Measurements from ENCODE around the gene CACHD1. TPM values are rescaled to one million over a fixed set of nuclear protein-coding genes. Genes with fewer than 3 reads are reported as not detected.

The CACHD1 gene
- total and polyA plus RNA-seq, 5 donors = 1.6 to 6.4 (median 2.9) TPM

- WGBS = 65% methylated on average over 4 of the region's 4 CpGs
- Histone ChIP-seq H3K27ac (ENCODE audit: low read length) (no peak overlapping the region), H3K4me1 (ENCODE audit: control insufficient read depth, insufficient read depth, low read length) (peaks cover 2% of the 10 kb centered on the region), H3K27me3 (ENCODE audit: control insufficient read depth, insufficient read depth) (no peaks in the 10 kb centered on the region), H3K4me3 (ENCODE audit: low read length) (no peak overlapping the region), H3K9me3 (ENCODE audit: control insufficient read depth, low read length) (no peaks in the 10 kb centered on the region)
- ATAC-seq (no peak), DNase-seq (no peak)
- intact Hi-C loops (cut with DNase I) = no loop called here
Measured at GRCh38 chr1:64550946-64551605, 81.1 kb downstream of the CACHD1 start.

GRCh38 chr1:64553285-64553684 is 83.4 kb downstream of the CACHD1 start:
- no peak overlapping the region for H3K4me3 ChIP-seq (ENCODE audit: low read length)
- intact Hi-C loops (cut with DNase I) = no loop called here
- ATAC-seq (no peak), DNase-seq (no peak)
- H3K27me3 ChIP-seq (ENCODE audit: control insufficient read depth, insufficient read depth) = no peaks in the 10 kb centered on the region
- WGBS = 70% methylated on average over 4 of the region's 4 CpGs
- H3K4me1 ChIP-seq (ENCODE audit: control insufficient read depth, insufficient read depth, low read length) = peaks cover 2% of the 10 kb centered on the region
- no peaks in the 10 kb centered on the region for H3K9me3 ChIP-seq (ENCODE audit: control insufficient read depth, low read length)
- H3K27ac ChIP-seq (ENCODE audit: low read length) = no peak overlapping the region

- DNase-seq (no peak), ATAC-seq (no peak)
- WGBS = 88% methylated on average over 1 of the region's 1 CpG
- Histone ChIP-seq H3K27ac (ENCODE audit: low read length) (no peak overlapping the region), H3K4me1 (ENCODE audit: control insufficient read depth, insufficient read depth, low read length) (no peaks in the 10 kb centered on the region), H3K27me3 (ENCODE audit: control insufficient read depth, insufficient read depth) (no peaks in the 10 kb centered on the region), H3K4me3 (ENCODE audit: low read length) (no peak overlapping the region), H3K9me3 (ENCODE audit: control insufficient read depth, low read length) (no peaks in the 10 kb centered on the region)
- intact Hi-C loops (cut with DNase I) = no loop called here
Measured at GRCh38 chr1:64555947-64556346, 86.0 kb downstream of the CACHD1 start.

- DNase-seq (no peak), ATAC-seq (no peak)
- no peak overlapping the region for H3K4me3 ChIP-seq (ENCODE audit: low read length)
- H3K27ac ChIP-seq (ENCODE audit: low read length) = no peak overlapping the region
- no peaks in the 10 kb centered on the region for H3K9me3 ChIP-seq (ENCODE audit: control insufficient read depth, low read length)
- WGBS = 97% methylated on average over 2 of the region's 2 CpGs
- intact Hi-C loops (cut with DNase I) = no loop called here
- H3K4me1 ChIP-seq (ENCODE audit: control insufficient read depth, insufficient read depth, low read length) = no peaks in the 10 kb centered on the region
- H3K27me3 ChIP-seq (ENCODE audit: control insufficient read depth, insufficient read depth) = no peaks in the 10 kb centered on the region
Measured at GRCh38 chr1:64561993-64562392, 92.1 kb downstream of the CACHD1 start.

DNA sequence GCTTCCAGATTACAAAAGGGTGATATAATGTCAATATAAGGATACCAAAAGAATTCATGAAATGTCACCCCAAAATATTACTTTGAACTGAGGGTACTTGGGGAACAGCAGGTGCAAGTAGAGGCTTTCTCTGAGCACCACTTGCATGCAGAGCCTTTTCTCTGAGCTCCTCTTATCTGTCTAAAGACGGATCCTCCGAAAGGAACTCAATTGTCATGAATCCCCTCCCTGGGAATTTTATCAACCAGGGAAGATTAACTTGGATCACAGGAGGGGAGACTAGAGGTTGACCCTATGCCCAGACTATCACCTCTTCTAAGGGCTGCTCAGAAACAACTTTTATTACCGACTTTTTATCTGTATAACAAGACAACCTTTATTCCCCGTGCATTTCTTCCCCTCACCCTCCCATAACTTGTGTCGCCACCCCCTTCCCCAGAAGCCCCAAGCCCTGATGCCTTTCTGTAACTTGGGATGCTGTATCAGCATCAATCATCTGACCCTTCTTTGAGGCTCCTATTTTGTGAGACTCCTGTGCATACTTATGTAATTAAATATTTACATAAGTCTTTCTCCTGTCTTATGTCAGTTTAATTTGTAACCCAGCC is 94.1 kb downstream of the CACHD1 start:
- Histone ChIP-seq H3K9me3 (ENCODE audit: control insufficient read depth, low read length) (no peaks in the 10 kb centered on the region), H3K4me1 (ENCODE audit: control insufficient read depth, insufficient read depth, low read length) (no peaks in the 10 kb centered on the region), H3K4me3 (ENCODE audit: low read length) (no peak overlapping the region), H3K27me3 (ENCODE audit: control insufficient read depth, insufficient read depth) (no peaks in the 10 kb centered on the region), H3K27ac (ENCODE audit: low read length) (no peak overlapping the region)
- DNase-seq (no peak), ATAC-seq (no peak)
- intact Hi-C loops (cut with DNase I) = no loop called here
- whole genome bisulfite sequencing = 78% methylated on average over 5 of the region's 5 CpGs

DNA sequence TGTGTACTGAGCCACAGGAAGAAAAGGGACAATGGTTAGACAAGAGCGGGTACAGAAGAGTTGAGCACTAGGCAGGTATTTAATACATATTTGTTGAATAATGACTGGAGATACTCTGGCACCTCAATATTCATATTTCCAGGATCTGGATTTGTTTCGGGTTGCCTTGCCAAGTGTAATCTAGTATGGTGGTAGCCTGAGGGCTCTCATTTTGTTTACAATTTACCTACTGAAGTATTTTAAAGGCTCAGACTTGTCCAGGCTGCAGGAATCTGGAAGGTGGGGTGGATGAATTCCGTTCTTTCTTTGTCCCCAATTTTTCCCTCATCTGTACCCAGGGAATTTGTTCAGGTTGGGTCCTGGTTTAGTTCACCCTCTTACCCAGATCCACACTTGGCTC is 95.0 kb downstream of the CACHD1 start:
- 96% methylated on average over 3 of the region's 3 CpGs for WGBS
- Histone ChIP-seq H3K4me1 (ENCODE audit: control insufficient read depth, insufficient read depth, low read length) (no peaks in the 10 kb centered on the region), H3K4me3 (ENCODE audit: low read length) (no peak overlapping the region), H3K27me3 (ENCODE audit: control insufficient read depth, insufficient read depth) (no peaks in the 10 kb centered on the region), H3K9me3 (ENCODE audit: control insufficient read depth, low read length) (no peaks in the 10 kb centered on the region), H3K27ac (ENCODE audit: low read length) (no peak overlapping the region)
- no peak for ATAC-seq
- intact Hi-C loops (cut with DNase I) = no loop called here
- DNase-seq = no peak

GRCh38 chr1:64567426-64568170 is 97.7 kb downstream of the CACHD1 start:
- DNase-seq (no peak), ATAC-seq (no peak)
- no peaks in the 10 kb centered on the region for H3K27me3 ChIP-seq (ENCODE audit: control insufficient read depth, insufficient read depth)
- H3K4me1 ChIP-seq (ENCODE audit: control insufficient read depth, insufficient read depth, low read length) = no peaks in the 10 kb centered on the region
- intact Hi-C loops (cut with DNase I) = no loop called here
- no peaks in the 10 kb centered on the region for H3K9me3 ChIP-seq (ENCODE audit: control insufficient read depth, low read length)
- no peak overlapping the region for H3K4me3 ChIP-seq (ENCODE audit: low read length)
- 63% methylated on average over 7 of the region's 7 CpGs for WGBS
- H3K27ac ChIP-seq (ENCODE audit: low read length) = no peak overlapping the region

DNA sequence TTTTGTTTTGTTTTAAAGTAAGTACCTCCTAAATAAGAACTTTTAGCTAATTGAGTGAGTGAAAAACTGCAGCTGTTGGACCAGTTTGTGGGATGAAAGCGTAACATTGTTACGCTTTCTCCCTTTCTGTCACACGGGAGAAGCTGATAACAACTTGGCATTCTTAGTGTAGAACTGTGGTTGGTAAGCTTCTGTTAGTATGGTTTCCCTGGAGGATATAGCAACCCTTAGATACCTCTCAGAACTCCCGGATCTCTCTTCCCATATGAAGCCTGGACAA is 98.2 kb downstream of the CACHD1 start:
- no peaks in the 10 kb centered on the region for H3K9me3 ChIP-seq (ENCODE audit: control insufficient read depth, low read length)
- H3K4me3 ChIP-seq (ENCODE audit: low read length) = no peak overlapping the region
- 69% methylated on average over 4 of the region's 4 CpGs for WGBS
- no peak overlapping the region for H3K27ac ChIP-seq (ENCODE audit: low read length)
- intact Hi-C loops (cut with DNase I) = no loop called here
- no peak for DNase-seq
- no peaks in the 10 kb centered on the region for H3K4me1 ChIP-seq (ENCODE audit: control insufficient read depth, insufficient read depth, low read length)
- H3K27me3 ChIP-seq (ENCODE audit: control insufficient read depth, insufficient read depth) = no peaks in the 10 kb centered on the region
- no peak for ATAC-seq

GRCh38 chr1:64569411-64569810 is 99.5 kb downstream of the CACHD1 start:
- intact Hi-C loops (cut with DNase I) = no loop called here
- H3K9me3 ChIP-seq (ENCODE audit: control insufficient read depth, low read length) = no peaks in the 10 kb centered on the region

DNA sequence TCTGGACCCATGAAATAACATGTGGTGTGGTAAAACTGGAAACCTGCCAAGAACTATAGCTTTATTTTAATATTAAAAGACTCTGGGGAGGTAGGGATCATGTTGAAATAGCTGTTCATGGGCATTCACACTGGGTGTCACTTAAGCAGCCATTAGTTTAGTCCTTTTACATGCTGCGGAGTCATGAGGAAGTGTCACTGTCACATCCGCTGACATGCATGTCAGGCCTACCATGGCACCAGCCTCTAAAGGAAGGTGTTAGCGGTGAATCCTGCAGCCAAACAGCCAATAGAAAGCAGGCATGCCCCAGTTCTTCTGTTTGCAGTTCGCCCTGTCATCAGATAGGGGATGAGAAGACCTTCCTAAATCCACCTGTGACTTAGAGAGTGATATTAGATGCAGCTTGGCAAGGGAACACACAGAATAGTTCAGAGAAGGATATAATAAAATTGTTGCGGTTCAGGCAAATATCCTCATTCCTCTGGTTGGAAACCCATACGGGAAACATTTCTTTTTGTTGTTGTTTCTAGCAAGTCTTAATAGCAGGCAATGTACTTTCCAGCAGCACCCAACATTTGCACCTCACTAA is 100.4 kb downstream of the CACHD1 start:
- Histone ChIP-seq H3K4me3 (ENCODE audit: low read length) (no peak overlapping the region), H3K9me3 (ENCODE audit: control insufficient read depth, low read length) (no peaks in the 10 kb centered on the region), H3K27me3 (ENCODE audit: control insufficient read depth, insufficient read depth) (no peaks in the 10 kb centered on the region), H3K4me1 (ENCODE audit: control insufficient read depth, insufficient read depth, low read length) (no peaks in the 10 kb centered on the region), H3K27ac (ENCODE audit: low read length) (no peak overlapping the region)
- ATAC-seq (no peak), DNase-seq (no peak)
- intact Hi-C loops (cut with DNase I) = no loop called here
- WGBS = 96% methylated on average over 6 of the region's 6 CpGs

More at GRCh38 chr1:64569411-64569810, 99.5 kb downstream of the CACHD1 start:
- no peak overlapping the region for H3K27ac ChIP-seq (ENCODE audit: low read length)
- H3K4me3 ChIP-seq (ENCODE audit: low read length) = no peak overlapping the region
- H3K27me3 ChIP-seq (ENCODE audit: control insufficient read depth, insufficient read depth) = no peaks in the 10 kb centered on the region
- no peaks in the 10 kb centered on the region for H3K4me1 ChIP-seq (ENCODE audit: control insufficient read depth, insufficient read depth, low read length)
- WGBS = 82% methylated on average over 4 of the region's 4 CpGs
- ATAC-seq (no peak), DNase-seq (no peak)

DNA sequence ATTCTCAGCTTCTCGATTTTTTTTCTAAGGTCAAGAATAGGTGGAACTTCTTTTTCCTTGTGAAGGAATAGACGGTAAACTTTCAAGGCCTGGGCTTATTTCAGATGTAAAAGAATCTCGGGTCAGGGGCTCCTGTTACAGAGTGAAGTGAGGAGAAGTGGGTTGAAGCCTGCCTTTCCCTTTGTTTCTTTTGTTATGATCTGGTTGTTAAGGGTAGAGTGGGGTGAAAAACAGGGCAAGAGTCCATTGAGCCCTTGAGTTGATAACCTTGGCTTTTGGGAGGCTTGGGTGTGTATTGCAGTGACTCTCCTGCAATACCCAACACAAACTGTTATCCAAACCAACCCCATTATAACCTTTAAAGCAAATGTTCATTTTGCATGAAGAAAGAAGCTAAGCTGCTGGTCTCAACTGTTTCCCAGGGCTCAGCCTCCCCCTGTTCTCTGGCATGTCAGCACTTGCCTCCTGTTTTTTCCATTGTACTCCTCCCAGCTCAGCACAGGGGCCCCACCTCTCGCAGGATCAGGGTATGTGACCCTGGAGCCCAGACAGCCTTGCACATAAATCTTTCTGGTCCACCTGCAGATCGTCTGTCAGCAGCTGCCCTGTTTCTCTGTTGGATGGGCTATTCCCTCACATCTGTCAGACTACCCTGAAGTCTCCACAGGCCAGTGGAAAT is 102.4 kb downstream of the CACHD1 start:
- DNase-seq (no peak), ATAC-seq (no peak)
- Histone ChIP-seq H3K4me1 (ENCODE audit: control insufficient read depth, insufficient read depth, low read length) (no peaks in the 10 kb centered on the region), H3K27ac (ENCODE audit: low read length) (no peak overlapping the region), H3K4me3 (ENCODE audit: low read length) (no peak overlapping the region), H3K27me3 (ENCODE audit: control insufficient read depth, insufficient read depth) (no peaks in the 10 kb centered on the region), H3K9me3 (ENCODE audit: control insufficient read depth, low read length) (no peaks in the 10 kb centered on the region)
- WGBS = 78% methylated on average over 5 of the region's 5 CpGs
- intact Hi-C loops (cut with DNase I) = no loop called here
